22Rv1 (cell line): Measurements from ENCODE around the gene SYNPO.

ENCODE experiments used
- CTCF ChIP-seq: fragments of 450-650 bp; IDR thresholded peaks from 2 replicates; pipeline ENCODE4 v1.5.1; 2017; ENCODE audit warnings: mild to moderate bottlenecking
- ZFX ChIP-seq: fragments of 450-650 bp; IDR thresholded peaks from 2 replicates; pipeline ENCODE4 v1.6.1; 2017; ENCODE audit warnings: antibody characterized with exemption, borderline replicate concordance

- TF ChIP-seq CTCF (no peak), ZFX (no peak)
These were observed 59.8 kb downstream of the SYNPO start for GRCh38 chr5:150700246-150700593.
